K562 (cell line): ENCODE data around the gene CBX8. TPM values are rescaled to one million over a fixed set of nuclear protein-coding genes. Genes with fewer than 3 reads are reported as not detected.

Source experiments
- ARID4B ChIP-seq: sonication (generic); formaldehyde crosslinking; IDR thresholded peaks from 2 replicates; pipeline ENCODE4 v1.8.0; 2022; ENCODE audit warnings: mild to moderate bottlenecking, missing genetic modification reagents
- BDP1 ChIP-seq: IDR thresholded peaks from 3 replicates; pipeline ENCODE4 v1.6.1; 2011; ENCODE audit not compliant: insufficient read length, insufficient read depth
- CBFB ChIP-seq: sonication (generic); formaldehyde crosslinking; IDR thresholded peaks from 2 replicates; pipeline ENCODE4 v1.4.0; 2020; ENCODE audit warnings: mild to moderate bottlenecking, missing genetic modification reagents
- E2F6 ChIP-seq, 2 experiments: IDR thresholded peaks; 2 replicates each; pipeline ENCODE4 v1.6.1; 2011; ENCODE audit warnings: borderline replicate concordance in 1 of 2, control low read depth in 1 of 2, low read depth in 1 of 2, low read length in 1 of 2, mild to moderate bottlenecking in 1 of 2, mixed read lengths in 1 of 2, moderate library complexity in 1 of 2; ENCODE audit not compliant: insufficient read depth in 1 of 2, insufficient read length in 1 of 2, poor library complexity in 1 of 2, severe bottlenecking in 1 of 2; ENCODE audit errors: extremely low read depth in 1 of 2
- ETV1 ChIP-seq: fragments of 450-650 bp; conservative IDR thresholded peaks from 2 replicates; pipeline ENCODE4 v1.6.1; 2016; ENCODE audit warnings: missing genetic modification characterization, control low read depth, low read depth, missing compliant biosample characterization
- ETV6 ChIP-seq, 3 experiments: fragments of 150-350 bp in 1 of 3; sonication (generic) in 1 of 3; formaldehyde crosslinking in 1 of 3; IDR thresholded peaks; 2 replicates each; pipeline versions ENCODE4 v1.6.1 to v1.8.0; 2014 to 2022; ENCODE audit warnings: borderline replicate concordance in 2 of 3, low read depth in 2 of 3, antibody characterized with exemption in 1 of 3, low read length in 1 of 3, mild to moderate bottlenecking in 1 of 3, missing genetic modification reagents in 1 of 3
- GATAD2B ChIP-seq: fragments of 450-650 bp; IDR thresholded peaks from 2 replicates; pipeline ENCODE4 v1.6.1; 2017; ENCODE audit warnings: mild to moderate bottlenecking, borderline replicate concordance
- NONO ChIP-seq, 2 experiments: fragments of 200-400 bp in 1 of 2; fragments of 450-650 bp in 1 of 2; formaldehyde crosslinking in 1 of 2; IDR thresholded peaks; 2 replicates each; pipeline ENCODE4 v1.6.1; 2017; ENCODE audit warnings: low read depth in 2 of 2, mild to moderate bottlenecking in 2 of 2, moderate library complexity in 2 of 2, low read length in 1 of 2
- PHF21A ChIP-seq: fragments of 450-650 bp; IDR thresholded peaks from 2 replicates; pipeline ENCODE4 v1.6.1; 2017; ENCODE audit warnings: low read depth, borderline replicate concordance
- ZBTB2 ChIP-seq: fragments of 450-650 bp; IDR thresholded peaks from 2 replicates; pipeline ENCODE4 v1.6.1; 2016; ENCODE audit warnings: antibody characterized with exemption
- ZBTB5 ChIP-seq: fragments of 450-650 bp; IDR thresholded peaks from 2 replicates; pipeline ENCODE4 v1.6.1; 2017; ENCODE audit warnings: antibody characterized with exemption
- ZNF224 ChIP-seq: sonication (generic); formaldehyde crosslinking; IDR thresholded peaks from 2 replicates; pipeline ENCODE4 v1.8.0; 2022; ENCODE audit warnings: mild to moderate bottlenecking, missing genetic modification reagents
- ZNF561 ChIP-seq: fragments of 450-650 bp; formaldehyde crosslinking; conservative IDR thresholded peaks from 2 replicates; pipeline ENCODE4 v1.4.0; 2020; ENCODE audit warnings: mild to moderate bottlenecking, moderate library complexity
- polyA plus RNA-seq, 8 experiments: library from polyadenylated mRNA; depleted of rRNA in 4 of 8; stranded (reverse) in 5 of 8; unstranded in 3 of 8; fragments of >200 nt; fragmentation: Nextera tagmentation in 2 of 8; fragmentation: Illumina TruSeq in 1 of 8; extraction: Ambion mirVana in 2 of 8; extraction: Trizol in 1 of 8; gene quantifications; 2 replicates each; pipeline versions ENCODE4 v1.2.1 to v1.2.3, GENCODE V29; 2011 to 2014; ENCODE audit warnings: inconsistent platforms in 1 of 8, missing spikeins in 1 of 8
- total RNA-seq, 7 experiments: library from RNA; depleted of rRNA in 6 of 7; stranded (reverse); fragments of >200 nt in 6 of 7; fragmentation: Illumina TruSeq in 2 of 7; extraction: Trizol in 2 of 7; gene quantifications; 2 replicates each; pipeline versions ENCODE4 v1.2.1 to v1.2.3, GENCODE V29; 2011 to 2021; ENCODE audit warnings: low replicate concordance in 1 of 7
- TF ChIP-seq, protein P1 (sequence below): sonication (generic); formaldehyde crosslinking; IDR thresholded peaks from 2 replicates; pipeline ENCODE4 v1.8.0; 2023; ENCODE audit warnings: mild to moderate bottlenecking, missing genetic modification reagents

Gene CBX8
- total and polyA plus RNA-seq, 9 of the 15 experiments (the other 6 are each of a cell fraction or from before 2014, with no cell fraction given) = 0.08 to 11.9 (median 2.6) TPM

GRCh38 chr17:79832218-79833109 is 35.6 kb upstream of the CBX8 start (continued):
- TF ChIP-seq ARID4B (CRISPR knock-in tag) (no peak), CBFB (CRISPR knock-in tag) (no peak), ZBTB2 (no peak), E2F6 (IDR thresholded peaks at IDR 0.05; ENCODE audit: borderline replicate concordance in 1 of 2, extremely low read depth in 1 of 2, insufficient read depth in 1 of 2, insufficient read length in 1 of 2, low read depth in 1 of 2, low read length in 1 of 2, poor library complexity in 1 of 2, severe bottlenecking in 1 of 2) (no peak), NONO (IDR thresholded peaks at IDR 0.05; ENCODE audit: low read depth in 2 of 2, low read length in 1 of 2) (0 out of 4 replicates have a peak, but pooled peaks of 1 of the 2 experiments have one; percentile 41), GATAD2B (no peak), PHF21A (no peak), ETV6 (IDR thresholded peaks at IDR 0.05; ENCODE audit: borderline replicate concordance in 1 of 2, low read depth in 2 of 2, low read length in 1 of 2) (0 out of 4 replicates have a peak, but pooled peaks of 1 of the 2 experiments have one; percentile 13), ETV6 (CRISPR knock-in tag; IDR thresholded peaks at IDR 0.05; ENCODE audit: borderline replicate concordance) (no peak), BDP1 (no peak), ZBTB5 (no peak), ZNF224 (CRISPR knock-in tag) (no peak), ZNF561 (CRISPR knock-in tag) (no peak), ETV1 (tag) (peak; percentile 26; the same call in 1 of the 2 replicates)
- TF ChIP-seq, protein P1, sequence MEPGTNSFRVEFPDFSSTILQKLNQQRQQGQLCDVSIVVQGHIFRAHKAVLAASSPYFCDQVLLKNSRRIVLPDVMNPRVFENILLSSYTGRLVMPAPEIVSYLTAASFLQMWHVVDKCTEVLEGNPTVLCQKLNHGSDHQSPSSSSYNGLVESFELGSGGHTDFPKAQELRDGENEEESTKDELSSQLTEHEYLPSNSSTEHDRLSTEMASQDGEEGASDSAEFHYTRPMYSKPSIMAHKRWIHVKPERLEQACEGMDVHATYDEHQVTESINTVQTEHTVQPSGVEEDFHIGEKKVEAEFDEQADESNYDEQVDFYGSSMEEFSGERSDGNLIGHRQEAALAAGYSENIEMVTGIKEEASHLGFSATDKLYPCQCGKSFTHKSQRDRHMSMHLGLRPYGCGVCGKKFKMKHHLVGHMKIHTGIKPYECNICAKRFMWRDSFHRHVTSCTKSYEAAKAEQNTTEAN (CRISPR knock-in tag) = no peak
